HPDE6-E6E7 (cell line): ENCODE data around the gene POLR2B.
"Not testable (repeated sequence)": the region's sequence is repeated elsewhere in the genome, so short reads cannot be mapped to it uniquely, and the experiment has no call there.

Source experiments
- DNase-seq: peaks from one replicate; pipeline ENCODE4 v3.0.0; 2011; ENCODE audit warnings: missing footprints; ENCODE audit errors: extremely low spot score

POLR2B gene

DNA sequence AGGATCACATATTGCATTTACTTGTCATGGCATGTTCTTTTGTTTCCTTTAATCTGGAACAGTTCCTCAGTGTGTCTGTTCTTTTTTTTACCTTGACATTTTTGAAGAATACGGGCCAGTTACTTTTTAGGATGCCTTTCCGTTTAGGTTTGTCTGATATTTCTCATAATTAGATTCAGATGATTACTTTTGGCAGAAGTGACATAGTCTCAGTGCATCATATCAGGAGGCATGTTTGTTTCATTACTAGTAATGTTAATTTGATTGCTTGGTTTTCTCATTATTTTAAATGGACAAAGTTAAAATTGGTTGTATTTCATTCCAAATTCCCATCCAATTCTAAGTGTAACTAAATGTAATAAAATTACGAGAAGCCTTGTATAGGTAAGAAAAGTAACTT lies 8.3 kb downstream of the POLR2B start:
- no peak for DNase-seq

DNA sequence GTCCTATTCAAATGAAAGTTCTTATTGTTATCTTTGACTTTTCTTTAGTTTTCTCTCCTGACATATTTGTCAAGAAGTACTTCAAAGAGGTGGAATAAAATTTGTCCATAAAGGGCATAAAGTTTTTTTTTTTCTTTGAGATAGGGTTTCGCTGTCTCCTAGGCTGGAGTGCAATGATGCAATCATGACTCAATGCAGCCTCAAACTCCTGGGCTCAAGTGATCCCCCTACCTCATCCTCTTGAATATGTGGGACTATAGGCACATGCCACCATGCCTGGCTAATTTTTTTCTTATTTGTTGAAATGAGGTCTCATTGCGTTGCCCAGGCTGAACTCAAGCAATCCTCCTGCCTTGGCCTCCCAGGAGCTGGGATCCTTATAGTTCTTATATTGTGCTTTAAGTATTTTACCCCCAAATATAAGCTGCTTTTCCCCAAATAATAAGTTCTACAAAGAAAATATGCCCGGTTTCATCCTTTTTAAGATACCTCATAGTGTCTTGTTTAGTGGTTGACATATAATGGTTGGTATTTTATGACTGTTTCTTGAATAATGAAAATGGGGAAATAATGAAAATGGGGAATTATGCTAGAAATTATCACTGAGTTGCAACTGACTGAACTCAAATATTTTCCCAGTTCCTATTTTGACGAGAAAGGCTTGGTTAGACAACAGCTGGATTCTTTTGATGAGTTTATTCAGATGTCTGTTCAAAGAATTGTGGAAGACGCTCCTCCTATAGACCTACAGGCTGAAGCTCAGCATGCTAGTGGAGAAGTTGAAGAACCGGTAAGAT lies 11.6 kb downstream of the POLR2B start:
- no peak for DNase-seq

DNA sequence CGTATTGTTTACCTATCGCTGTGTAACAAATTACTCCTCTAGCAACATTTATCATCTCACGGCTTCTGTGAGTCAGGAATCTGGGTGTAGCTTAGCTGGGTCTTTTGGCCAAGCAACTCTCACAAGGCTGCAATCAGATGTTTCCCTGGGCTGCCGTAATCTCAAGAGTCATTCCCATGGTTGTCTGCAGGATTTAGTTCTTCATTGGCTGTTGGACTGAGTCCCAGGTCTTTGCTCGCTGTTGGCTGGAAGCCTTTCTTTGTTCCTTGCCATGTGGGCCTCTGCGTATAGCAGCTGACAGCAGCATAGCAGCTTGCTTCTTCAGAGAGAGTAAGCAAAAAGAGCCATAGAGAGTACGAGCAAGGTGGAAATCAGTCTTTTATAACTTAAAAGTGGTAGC lies 16.8 kb downstream of the POLR2B start:
- no peak for DNase-seq

DNA sequence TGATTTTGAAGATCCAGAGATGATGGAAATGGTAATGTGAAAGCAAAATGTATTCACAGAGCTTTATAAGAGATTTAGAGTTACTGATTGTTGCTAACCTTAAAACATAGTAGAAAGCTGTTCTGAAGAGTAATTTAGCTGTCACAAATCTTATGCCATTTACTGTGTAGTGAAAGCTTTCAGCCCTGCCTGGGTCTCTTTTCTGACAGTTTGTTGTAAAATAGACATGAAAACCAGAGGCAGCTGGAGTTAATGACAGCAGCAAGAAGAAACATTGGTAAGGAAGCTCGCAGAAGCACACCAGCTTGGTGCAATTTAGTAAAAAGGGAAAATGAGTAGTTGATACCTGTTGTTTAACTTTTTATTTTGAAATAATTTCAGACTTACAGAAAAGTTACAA lies 21.1 kb downstream of the POLR2B start:
- DNase-seq = no peak

DNA sequence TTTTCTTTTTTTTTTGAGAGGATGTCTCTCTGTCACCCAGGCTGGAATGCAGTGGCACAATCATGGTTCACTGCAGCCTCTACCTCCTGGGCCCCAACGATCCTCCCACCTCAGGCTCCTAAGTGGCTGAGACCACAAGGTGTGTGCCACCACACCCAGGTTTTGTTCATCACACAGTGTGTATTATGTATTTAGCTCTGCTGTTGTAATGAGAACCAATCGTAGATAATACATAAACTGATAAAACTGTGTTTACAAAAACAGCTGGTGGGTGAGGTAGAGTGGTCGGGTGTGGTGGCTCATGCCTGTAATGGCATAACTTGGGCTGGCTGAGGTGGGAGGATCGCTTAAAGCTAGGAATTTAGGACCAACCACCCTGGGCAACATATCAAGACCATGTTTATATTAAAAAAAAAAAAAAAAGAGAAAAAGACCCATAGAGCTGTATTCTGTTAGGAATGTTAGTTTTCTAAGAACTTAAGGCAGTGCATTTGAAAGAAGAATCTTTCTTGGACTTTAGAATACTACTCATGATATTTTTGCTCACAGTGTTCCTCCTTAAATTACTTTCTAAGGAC lies 34.9 kb downstream of the POLR2B start:
- DNase-seq = no peak

DNA sequence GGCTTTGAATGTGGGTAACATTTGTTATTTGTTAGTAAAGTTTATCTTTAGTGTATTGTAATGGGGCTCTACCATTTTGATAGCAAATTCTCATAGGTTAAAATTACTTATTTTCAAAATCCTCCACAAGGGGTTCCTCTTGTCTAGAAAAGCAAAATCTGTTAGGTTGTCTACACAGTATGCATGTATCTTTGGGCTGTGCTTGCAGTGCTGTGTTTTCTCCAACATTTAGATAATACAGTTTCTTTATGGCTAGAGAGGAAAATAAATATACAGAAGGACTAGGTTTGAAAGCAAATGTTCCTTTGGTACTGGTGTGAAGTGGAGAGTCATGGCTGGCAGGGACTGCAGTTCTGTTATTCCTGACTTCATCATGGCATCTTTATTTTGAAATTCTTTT lies 40.3 kb downstream of the POLR2B start:
- no peak for DNase-seq

DNA sequence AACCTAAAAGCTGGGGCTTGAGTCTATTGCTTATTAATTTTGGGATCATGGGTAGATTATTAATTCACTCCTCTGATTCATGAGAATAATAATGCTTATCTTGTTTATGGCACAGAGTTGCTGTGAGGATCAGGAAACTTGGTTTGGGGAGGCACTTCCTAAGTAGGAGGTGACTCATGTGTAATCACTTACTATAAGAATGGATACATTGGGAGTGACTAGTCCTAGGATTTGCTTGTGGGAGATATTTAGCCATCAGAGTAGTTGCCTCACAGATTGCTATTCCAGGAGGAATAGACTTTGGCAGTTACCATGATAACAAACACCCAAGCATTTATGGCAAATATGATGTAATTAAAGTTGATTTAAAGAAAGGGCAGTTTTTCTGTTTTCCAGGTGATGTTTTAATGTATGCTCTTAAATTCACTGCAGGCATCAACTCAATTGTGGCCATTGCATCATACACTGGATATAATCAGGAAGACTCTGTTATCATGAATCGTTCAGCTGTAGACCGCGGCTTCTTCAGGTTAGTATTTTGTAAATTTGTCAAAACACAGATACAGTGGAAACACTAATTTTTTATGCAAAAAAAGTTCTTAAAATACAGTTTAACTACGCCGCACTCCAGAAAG lies 41.9 kb downstream of the POLR2B start:
- peak; percentile 58 for DNase-seq

DNA sequence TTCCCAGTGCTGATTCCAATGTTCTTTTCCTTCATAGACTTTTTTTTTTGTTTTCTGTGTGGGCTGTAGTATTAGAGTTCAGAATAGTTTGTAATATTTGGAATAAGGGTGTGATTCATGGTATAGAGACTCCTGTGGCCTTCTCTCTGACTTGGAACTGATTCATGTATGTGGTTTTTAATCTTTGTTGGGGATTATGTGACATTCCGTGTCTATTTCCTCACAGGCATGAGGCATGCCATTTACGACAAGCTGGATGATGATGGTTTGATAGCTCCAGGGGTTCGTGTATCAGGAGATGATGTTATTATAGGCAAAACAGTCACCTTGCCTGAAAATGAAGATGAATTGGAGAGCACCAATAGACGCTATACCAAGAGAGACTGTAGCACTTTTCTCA lies 44.4 kb downstream of the POLR2B start:
- peak; percentile 36 for DNase-seq

DNA sequence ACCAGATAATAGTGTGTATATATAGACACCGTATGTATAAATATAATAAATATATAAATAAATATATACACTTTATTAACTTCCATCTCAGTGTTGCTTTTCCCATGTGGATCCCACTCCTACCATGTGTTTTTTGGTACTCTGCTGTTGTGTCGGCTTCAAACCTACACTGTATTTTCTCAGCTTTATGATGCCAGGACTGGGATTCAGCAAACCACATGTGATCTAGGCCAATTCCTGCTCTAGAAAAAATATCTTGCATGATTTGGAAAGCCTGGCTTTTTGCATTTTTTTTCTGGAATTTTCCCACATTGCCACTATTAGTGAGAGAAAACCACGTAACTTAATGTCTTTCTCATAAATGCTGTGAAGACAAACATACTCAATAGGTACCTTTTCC lies 55.8 kb downstream of the POLR2B start:
- DNase-seq = no peak

DNA sequence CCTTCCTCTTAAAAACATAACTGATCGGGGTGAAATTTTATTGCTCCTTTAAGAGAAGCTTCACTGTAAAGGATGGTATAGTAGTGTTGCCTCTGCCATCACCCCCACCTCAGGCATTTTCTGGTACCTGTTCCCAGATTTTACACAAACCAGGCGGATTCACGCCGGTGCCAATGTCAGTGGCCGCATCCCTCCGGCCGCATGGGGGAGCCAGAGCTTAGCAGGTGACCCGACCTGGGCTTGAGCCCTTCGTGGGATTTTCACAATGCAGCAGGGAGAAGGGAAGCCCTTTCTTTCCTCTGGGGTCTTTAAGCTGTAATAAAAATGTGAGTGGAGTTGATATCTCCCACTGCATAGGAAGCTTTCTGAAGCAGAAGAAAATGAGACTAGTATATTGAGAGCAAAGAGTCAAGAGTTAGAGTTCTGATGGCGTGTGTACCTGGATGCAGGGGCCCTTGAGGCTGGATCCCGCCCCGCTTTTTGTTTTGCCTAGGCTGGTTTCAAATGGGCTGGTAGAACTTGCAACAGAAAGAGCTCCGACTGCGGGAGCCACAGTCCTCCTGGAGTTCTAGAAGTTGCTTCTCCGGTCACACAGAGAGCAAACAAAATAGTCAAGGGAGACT lies 59.4 kb downstream of the POLR2B start:
- DNase-seq = peak; percentile 49

DNA sequence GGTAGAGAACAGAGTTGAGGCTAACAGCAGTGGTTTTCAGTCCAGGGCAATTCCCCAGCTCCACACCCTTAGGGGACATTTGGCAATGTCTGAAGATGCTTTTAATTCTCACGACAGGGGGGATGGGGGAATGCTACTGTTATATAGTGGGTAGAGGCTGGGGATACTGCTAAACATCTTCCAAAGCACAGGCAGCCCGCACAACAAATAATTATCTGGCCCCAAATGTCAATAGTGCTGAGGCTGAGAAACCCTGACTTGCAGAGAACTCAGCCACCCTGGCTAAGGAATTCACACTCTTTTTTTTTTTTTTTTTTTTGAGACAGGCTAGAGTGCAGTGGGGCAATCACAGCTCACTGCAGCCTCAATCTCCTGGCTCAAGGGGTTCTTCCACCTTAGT lies 60.6 kb downstream of the POLR2B start:
- DNase-seq = no peak

DNA sequence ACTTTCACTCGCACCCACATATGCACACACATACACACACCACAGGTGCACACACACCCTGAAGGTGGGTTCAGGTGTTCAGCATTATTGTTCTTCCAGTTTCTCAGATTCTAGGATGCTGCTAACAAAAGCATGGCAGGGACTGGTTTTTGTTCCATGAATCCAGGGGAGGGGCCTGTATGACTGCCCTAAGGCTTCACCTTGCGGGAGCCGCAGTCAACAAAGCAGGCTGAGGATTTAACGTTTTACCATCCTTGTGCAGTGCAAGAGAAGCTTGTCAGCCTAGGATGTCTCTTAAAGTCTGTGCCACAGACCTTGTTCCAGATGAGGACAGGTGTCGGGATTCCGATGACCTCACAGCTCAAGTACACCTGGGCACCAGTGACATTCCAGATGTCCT lies 61.8 kb downstream of the POLR2B start:
- DNase-seq = no peak

DNA sequence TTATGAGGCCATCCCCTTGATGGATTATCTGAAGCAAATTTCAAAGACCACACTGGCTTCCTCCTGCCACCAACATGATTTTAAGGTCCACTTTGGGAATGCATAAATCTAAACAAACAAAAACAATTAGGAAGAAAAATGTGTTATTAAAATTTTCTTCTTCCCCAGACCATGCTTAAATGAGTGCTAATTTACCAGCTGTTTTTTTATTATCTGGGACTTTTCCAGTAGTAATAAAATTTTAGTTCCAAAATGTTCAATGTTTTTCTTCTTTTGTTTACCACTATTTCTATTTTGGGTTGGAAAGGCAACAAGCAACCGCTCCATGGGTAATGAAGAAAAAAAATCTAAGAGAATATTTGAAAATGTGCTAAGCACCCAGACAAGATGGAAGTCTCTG lies 62.3 kb downstream of the POLR2B start:
- no peak for DNase-seq

DNA sequence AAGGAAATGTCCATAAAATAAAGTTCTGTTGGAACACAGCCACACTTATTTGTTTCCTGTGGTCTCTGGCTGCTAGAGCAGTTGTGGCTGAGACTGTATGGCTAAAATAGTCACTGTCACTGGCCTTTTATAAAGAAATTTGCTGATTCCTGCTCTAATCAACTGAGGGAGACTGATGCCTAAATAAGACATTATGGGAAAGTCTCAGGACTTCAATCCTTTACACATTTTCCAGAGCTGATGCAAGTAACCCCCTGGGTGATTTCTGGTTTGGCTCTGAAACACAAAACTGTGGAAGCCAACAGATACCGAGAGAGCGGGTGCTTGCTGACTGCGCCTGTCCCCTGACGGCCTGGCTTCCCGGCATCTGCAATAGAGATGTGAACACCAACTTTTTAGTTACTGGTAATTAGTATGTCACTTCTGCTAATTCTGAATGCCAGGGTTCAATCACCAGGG lies 64.0 kb downstream of the POLR2B start:
- DNase-seq = no peak

DNA sequence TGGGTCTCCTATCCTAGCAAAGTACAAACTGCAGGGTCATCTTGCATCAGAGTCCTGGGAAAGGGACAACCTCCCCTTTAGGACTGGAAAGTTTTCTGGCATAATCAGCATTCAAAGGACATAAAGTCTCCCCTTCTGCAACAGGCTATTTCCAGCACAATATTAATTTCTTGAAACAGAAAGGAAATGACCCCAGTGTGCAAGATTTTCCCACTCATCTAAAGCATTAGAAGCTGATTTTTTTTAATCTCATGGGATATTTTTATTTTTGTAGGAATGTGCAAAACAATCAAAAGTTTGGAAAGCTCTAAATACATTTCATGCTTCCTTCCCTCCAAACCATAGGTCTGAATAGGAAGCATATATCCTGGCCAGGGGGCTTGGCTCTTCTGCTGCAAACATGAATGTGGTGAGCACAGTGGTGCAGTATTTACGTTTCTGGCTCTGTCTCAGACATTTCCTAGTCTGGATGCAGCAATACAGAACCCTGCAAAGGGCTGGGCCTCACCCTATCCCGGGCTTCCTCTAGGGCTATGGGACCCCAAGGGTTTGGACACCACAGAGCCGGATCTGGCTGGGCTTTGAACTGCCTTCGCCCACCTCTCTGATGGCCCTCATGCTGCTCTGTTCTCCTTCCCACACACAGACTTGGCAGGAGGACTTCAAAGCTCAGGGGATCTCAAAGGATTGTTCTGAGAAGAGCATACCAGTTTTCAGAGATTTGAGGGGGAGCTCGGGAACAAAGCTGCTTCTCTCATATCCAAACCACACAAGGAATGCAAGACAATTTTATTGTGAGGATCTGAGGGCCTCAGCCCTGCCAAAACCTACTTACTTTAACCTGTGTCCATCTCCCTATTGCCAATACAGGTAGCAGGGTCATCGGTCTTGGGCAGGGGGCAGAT lies 64.9 kb downstream of the POLR2B start:
- DNase-seq = no peak

DNA sequence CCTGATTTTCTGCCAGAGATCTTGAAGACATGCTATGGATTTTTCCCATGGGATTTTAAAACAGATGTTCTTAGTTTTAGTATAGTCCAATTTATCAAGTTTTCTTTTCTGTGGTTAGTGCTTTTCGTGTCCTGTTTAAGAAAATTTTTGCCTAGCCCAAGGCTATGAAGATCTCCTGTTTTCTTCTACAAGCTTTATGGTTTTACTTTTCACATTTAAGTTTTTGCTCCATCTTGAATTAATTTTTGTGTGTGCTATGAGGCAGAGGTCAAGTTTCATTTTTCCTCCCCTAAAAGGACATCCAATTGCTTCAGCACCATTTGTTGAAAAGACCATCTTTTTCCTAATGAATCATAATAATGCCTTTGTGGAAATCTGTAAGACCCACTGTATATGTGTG lies 65.6 kb downstream of the POLR2B start:
- no peak for DNase-seq

DNA sequence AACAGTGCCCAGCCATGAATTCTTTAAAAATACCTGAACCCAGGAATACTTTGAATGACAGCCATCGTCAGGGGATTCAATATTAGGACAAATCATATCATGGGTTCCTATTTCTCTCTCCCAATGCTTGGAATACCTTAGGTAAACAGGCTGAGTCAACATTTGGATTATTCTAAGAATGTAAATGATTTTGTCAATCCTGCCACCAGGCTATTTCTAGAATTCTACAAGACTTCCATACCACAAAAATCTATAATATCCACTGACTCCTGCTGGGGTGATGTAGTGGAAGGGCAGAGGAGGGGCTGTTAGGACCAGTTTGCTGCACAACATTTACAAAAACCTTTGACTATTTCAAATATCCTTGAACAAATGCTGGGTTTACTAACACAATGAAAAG lies 66.3 kb downstream of the POLR2B start:
- no peak for DNase-seq

DNA sequence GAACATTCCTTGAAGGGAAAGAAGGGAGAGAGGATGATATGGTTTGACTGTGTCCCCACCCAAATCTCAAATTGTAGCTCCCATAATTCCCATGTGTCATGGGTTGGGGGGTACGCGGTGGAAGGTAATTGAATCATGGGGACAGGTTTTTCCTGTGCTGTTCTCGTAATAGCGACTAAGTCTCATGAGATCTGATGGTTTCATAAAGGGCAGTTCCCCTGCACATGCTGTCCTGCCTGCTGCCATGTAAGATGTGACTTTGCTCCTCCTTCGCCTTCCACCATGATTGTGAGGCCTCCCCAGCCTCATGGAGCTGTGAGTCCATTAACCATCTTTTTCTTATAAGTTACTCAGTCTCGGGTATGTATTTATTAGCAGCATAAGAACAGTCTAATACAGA lies 68.3 kb downstream of the POLR2B start:
- DNase-seq = not testable (repeated sequence)

DNA sequence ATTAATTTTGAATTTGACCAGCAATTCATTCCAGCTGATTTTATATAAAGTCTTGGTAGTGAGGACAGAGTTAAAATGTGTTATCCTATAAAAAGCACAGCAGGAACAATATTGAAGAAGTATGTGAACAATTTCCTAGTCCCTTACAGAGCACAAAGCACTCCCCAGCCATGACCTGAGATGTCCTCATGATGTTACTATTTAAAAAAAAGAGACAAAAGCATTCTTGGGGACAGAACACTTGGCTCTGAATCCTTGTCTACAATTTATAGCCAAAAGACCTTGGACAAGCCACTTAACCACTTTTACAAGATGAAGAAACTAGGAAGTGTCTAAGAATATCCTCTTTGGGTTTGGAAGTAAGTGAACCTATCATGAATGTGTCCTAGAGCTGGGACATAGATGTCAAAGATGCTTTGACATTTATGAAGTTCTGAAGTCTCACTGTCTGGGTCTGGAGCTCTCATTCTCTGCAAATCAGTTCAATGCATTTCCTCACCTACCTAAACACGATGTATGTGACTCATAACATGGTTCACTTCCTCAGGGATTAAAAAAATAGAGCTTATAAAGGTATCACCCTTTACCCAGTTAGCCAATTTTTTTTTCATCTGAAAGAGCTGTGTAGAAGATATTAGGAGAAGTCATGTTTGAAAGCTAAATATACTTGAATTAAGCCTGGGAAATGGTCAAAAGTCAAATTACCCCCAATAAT lies 70.1 kb downstream of the POLR2B start:
- DNase-seq = no peak

DNA sequence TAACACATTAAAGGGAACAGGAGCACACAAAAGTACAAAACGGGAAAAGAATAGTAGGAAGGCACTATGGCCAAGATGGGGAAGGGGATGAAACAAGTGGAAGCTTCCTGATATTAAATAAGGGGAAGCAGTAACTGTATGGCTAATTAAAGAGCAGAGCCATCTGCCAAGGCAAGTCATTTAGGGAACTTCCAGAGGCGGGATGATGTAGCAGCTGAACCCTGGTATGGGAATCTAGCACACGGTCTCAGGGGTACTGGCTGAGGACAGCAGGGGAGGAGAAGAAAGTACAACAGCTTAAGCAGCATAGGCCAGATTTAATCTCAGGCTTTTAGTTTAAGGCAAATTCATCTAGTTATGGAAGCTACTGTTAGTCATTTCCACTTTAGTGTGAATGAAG lies 72.4 kb downstream of the POLR2B start:
- no peak for DNase-seq

DNA sequence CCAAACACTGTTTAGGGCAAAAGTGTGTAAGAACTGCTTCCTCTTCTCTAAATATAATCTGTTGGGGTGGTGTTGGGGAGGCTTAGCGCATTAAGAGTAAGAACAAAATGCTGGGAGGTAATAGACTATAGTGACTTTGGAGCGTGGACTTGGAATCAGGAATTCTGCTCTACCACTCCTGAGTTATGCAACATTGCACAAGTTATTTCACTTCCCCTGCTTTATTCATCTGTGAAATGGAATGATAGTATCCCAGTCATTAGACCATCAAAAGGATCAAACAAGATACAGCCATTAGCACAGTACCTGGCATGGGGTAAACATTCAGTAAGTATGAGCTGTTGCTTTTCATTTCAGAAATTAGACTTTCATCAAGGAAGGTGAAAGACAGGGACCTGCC lies 72.8 kb downstream of the POLR2B start:
- DNase-seq = no peak
